Endothelial cell (in vitro differentiated cells): ENCODE data around the gene ZBTB48. TPM values are rescaled to one million over a fixed set of nuclear protein-coding genes. Genes with fewer than 3 reads are reported as not detected.

Experiments
- DNase-seq: peaks from one replicate; pipeline ENCODE4 v3.0.0; 2021; ENCODE audit warnings: low spot score
- H3K27ac Mint-ChIP-seq: one replicate; pipeline ENCODE4 v1.8.0; 2021; ENCODE audit warnings: mixed read lengths, inconsistent platforms; ENCODE audit not compliant: unreplicated experiment
- H3K27me3 Mint-ChIP-seq: one replicate; pipeline ENCODE4 v1.8.0; 2021; ENCODE audit warnings: mild to moderate bottlenecking, moderate library complexity, mixed read lengths, inconsistent platforms; ENCODE audit not compliant: unreplicated experiment
- H3K36me3 Mint-ChIP-seq: one replicate; pipeline ENCODE4 v1.8.0; 2021; ENCODE audit warnings: mild to moderate bottlenecking, low read depth, mixed read lengths, inconsistent platforms; ENCODE audit not compliant: unreplicated experiment
- H3K4me1 Mint-ChIP-seq: one replicate; pipeline ENCODE4 v1.8.0; 2021; ENCODE audit warnings: mild to moderate bottlenecking, mixed read lengths, inconsistent platforms; ENCODE audit not compliant: unreplicated experiment
- H3K4me3 Mint-ChIP-seq: one replicate; pipeline ENCODE4 v1.8.0; 2021; ENCODE audit warnings: mild to moderate bottlenecking, mixed read lengths, inconsistent platforms; ENCODE audit not compliant: unreplicated experiment
- H3K9me3 Mint-ChIP-seq: one replicate; pipeline ENCODE4 v1.8.0; 2021; ENCODE audit warnings: mixed read lengths, inconsistent platforms; ENCODE audit not compliant: unreplicated experiment
- CTCF ChIP-seq: fragments of 200-600 bp; sonication (generic); IDR thresholded peaks from one replicate; pipeline ENCODE4 v1.5.0; 2021; ENCODE audit warnings: antibody characterized with exemption; ENCODE audit not compliant: unreplicated experiment
- total RNA-seq: library from RNA; stranded (reverse); fragmentation: NEBNext Ultra II Directional; extraction: Animal tissue kit (Norgen Biotek cat#: 25700); gene quantifications from one replicate; pipeline ENCODE4 v1.2.1, GENCODE V29; 2021; ENCODE audit not compliant: unreplicated experiment

ZBTB48 gene
- total RNA-seq, 1 donor from 2014 or later: 32.2 TPM

DNA sequence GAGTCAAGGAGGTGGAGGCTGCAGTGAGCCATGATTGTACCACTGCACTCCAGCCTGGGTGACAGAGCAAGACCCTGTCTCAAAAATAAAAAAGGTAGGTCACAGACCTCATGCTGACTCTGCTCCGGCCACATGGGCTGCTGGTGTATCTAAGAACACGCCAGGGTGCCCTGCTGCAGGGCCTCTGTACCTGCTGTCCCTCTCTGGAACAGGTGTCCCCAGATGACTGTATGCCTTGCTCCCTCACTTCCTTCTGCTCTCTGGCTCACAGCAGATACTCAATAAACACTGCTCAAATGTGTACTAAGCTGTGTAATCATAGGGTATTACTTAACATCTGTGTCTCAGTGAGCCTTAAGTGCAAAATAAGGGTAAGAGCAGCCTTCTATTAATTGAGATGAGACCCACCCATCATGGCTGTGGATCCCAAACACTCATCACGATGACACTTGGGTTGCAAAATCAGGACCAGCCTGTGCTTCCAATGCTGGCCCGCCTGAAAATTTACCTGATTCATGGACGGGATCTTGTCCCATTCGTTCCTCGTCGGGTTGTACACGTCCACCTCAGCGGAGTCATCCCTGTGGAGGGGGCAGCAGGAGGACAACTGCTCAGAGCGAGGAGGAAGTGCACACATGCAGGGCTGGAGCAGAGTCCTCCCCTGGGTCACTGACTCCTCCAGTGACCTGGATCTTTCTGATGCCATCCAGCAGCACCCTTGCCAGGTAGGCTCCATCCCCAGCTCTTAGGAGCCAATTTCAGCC lies 15.4 kb downstream of the ZBTB48 start:
- Mint-ChIP-seq H3K9me3 (no peaks in the 10 kb centered on the region), H3K36me3 (peaks cover 6% of the 10 kb centered on the region), H3K4me3 (no peak overlapping the region), H3K4me1 (peaks cover 2% of the 10 kb centered on the region), H3K27ac (no peak overlapping the region), H3K27me3 (peaks cover 3% of the 10 kb centered on the region)
- no peak for TF ChIP-seq CTCF
- no peak for DNase-seq

DNA sequence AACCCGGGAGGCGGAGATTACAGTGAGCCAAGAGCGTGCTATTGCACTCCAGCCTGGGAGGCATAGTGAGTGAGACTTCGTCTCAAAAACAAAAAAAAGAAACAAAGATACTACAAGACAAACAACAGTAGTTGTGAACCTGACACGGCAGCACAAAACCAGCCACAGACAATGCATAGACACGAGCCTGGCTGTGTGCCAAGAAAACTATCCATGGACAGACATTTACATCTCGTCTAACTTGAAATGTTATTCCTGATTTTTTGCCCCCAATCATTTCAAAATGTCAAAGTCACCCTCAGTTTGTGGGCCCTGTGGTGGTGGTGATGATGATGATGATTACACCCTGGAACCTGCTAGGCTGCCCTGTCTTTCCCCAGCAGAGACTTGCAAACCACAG lies 16.6 kb downstream of the ZBTB48 start:
- H3K4me3 Mint-ChIP-seq: peak overlapping the region; percentile 31
- H3K27me3 Mint-ChIP-seq: peaks cover 4% of the 10 kb centered on the region
- H3K4me1 Mint-ChIP-seq: peaks cover 7% of the 10 kb centered on the region
- H3K27ac Mint-ChIP-seq: no peak overlapping the region
- no peaks in the 10 kb centered on the region for H3K9me3 Mint-ChIP-seq
- TF ChIP-seq CTCF: no peak
- peaks cover 6% of the 10 kb centered on the region for H3K36me3 Mint-ChIP-seq
- no peak for DNase-seq

DNA sequence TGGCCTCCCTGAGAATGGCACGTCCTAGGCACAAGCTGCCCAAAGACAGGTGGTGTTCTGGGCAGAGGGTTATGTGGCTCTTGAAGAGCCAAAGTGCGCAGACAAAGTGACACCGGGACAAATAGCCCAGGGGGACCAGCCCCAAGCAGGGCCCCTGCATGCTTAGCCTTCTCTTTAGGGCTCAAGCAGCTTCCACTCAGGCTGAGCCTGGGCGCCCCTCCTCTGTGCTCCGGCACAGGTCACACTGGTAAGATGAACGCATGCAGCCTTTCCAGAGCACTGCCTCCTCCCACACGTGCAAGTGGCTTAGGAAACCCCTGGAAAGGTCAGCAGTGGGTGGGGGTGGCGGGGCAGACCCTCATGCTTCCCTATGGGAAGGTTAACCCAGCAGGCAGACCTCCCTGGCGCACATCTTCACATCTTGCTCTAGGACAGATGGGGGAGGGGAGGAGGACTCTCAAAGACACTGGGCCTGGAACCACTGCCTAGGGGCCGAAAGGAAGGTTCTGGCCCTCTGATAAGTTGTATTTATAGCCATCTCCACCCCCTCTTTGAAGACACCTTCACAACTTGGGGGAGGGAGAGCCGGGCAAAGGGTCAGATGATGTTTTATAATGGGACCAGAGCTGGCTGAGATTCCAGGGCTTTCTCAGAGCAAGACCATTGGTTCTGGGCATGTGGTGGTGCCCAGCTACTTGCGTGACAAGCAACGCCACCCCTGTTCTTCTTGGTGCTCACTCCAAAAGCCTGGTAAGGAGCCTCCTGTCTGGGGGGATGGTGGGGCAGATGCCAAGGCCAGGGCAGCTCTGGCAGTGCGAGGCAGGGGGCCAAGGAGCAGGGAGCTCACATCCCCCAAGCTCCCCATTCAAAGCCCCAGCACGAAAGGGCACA lies 17.3 kb downstream of the ZBTB48 start:
- no peak for DNase-seq
- H3K9me3 Mint-ChIP-seq: no peaks in the 10 kb centered on the region
- peaks cover 7% of the 10 kb centered on the region for H3K4me1 Mint-ChIP-seq
- H3K4me3 Mint-ChIP-seq: no peak overlapping the region
- TF ChIP-seq CTCF: no peak
- peaks cover 6% of the 10 kb centered on the region for H3K36me3 Mint-ChIP-seq
- peaks cover 7% of the 10 kb centered on the region for H3K27me3 Mint-ChIP-seq
- no peak overlapping the region for H3K27ac Mint-ChIP-seq

DNA sequence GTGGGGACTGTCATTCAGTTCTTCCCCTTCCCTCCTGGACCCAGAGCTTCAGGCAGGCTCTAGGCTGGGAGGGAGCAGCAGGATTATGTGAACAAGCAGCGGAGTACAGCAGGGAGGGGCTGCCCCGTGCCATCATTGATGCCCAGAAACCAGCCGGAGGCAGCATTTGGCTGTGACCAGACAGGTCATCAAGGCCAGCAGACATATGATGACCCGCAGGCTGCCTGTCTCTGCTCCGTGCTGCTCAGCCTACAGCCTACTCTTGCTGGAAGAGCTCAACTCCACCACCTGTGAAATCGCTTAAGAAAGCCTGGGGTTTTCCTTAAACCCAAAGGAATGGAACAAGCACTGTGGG lies 18.0 kb downstream of the ZBTB48 start:
- Mint-ChIP-seq H3K4me3 (no peak overlapping the region), H3K27me3 (peaks cover 7% of the 10 kb centered on the region), H3K9me3 (no peaks in the 10 kb centered on the region), H3K36me3 (peaks cover 6% of the 10 kb centered on the region), H3K4me1 (peaks cover 7% of the 10 kb centered on the region), H3K27ac (no peak overlapping the region)
- DNase-seq: no peak
- no peak for TF ChIP-seq CTCF
